K562 treated with DMSO at 1 percent for 48 hours (cell line): ENCODE measurements around the gene TRIM50. TPM values are rescaled to one million over a fixed set of nuclear protein-coding genes. Genes with fewer than 3 reads are reported as not detected.

Source experiments
- total RNA-seq: library from RNA; unstranded; fragments of 300-600 nt; gene quantifications from 2 replicates; pipeline ENCODE4 v1.2.3, GENCODE V29; 2022; ENCODE audit warnings: low replicate concordance; ENCODE audit errors: extremely low read depth

The TRIM50 gene
- total RNA-seq = not detected in 2 replicates

GRCh38 chr7:73327922-73328321 is at the start of gene TRIM50, which contains the start of gene FKBP6:
TRIM50 (minus strand) TSS chr7:73328082; CDS start chr7:73324787, 3,295 bp downstream.
FKBP6 (plus strand) TSS chr7:73328161; CDS start chr7:73328429, 268 bp downstream.

GRCh38 chr7:73308665-73309214 is 19.1 kb downstream of the TRIM50 start, which contains the start of gene NSUN5:
NSUN5 (minus strand) TSS chr7:73308826; CDS start chr7:73308790, 36 bp downstream.

Other genes starting within 250 kb of the TRIM50 start
- not detected in 2 replicates for gene SPDYE9, start 242.0 kb downstream of the TRIM50 start, total RNA-seq
- not detected in 2 replicates for gene NSUN5, start 19.3 kb downstream of the TRIM50 start, total RNA-seq
- not detected in 2 replicates for gene FKBP6, start 79 bp upstream of the TRIM50 start, total RNA-seq
- not detected in 2 replicates for gene FZD9, start 105.7 kb upstream of the TRIM50 start, total RNA-seq
- 108 TPM in 1 of 2 replicates, not detected in the other for gene BAZ1B, start 194.2 kb upstream of the TRIM50 start, total RNA-seq
- gene BCL7B, start 229.6 kb upstream of the TRIM50 start, total RNA-seq = not detected in 2 replicates